T-helper 22 cell (primary cell): ENCODE measurements around the gene RIPK4.

Experiments used
- DNase-seq: peaks from one replicate; pipeline ENCODE4 v3.0.0-alpha.2; 2020; ENCODE audit warnings: low read depth

RIPK4 gene

DNA sequence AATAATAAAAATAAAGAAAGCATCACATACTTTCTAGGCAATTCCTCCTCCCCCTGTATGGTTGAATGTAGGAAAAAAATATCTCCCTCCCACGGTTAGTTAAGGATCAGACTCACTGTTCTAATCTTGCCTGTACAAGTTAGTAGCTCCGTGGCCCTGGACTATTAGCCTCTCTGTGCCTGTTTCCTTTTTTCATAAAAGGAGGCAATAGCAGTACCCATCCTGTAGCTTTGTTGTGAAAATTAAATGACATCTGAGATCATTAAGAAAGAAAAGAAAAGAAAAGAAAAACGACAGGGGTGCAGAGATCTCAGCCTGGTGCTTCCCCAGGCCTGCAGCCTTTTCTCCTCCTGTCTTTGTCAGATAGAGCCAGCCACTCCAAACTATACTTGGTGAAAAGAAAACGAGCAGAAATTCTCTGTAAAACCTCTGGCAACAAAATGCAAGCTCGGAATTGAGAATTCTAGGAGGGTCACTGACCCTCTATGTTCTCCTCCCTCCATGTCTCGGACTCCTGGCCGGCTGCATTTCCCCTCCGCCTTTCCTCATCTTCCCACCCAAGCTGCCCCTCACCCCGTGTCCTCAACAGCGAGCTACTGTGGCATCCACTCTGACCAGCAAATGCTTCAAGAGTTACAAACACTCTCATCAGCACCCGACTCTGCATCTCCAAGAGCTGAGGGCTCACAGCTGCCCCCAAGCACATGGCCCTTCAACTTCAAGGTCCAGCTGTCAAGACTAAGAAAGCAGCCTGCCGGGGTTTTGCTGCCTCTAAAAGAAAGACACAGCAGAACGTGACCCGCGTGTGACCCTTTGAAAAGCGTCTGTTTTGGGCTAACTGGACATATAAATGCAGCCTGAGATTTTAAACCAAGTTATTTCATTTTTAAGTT, 13.6 kb downstream of the RIPK4 start:
- DNase-seq = no peak

GRCh38 chr21:41752231-41752681, 14.6 kb downstream of the RIPK4 start:
- DNase-seq = no peak

DNA sequence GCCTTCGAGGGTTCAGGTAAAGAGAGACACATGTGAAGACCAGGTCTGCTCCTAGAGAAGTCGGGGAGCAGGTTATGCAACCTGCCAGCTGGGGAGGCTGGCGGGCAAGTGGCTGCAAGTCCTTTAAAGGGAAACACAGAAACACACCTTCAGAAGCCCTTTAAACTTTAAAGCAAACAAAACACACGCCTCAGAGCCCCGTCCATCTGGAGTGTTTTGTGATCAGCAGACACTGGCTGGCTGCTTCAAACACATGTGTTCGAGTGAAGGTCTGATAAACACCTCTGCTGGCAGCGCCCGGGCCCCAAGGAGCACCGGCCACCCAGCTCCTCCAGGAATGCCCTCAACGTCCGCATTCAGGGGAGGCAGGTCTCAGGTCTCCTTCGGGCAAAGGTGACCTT, 15.2 kb downstream of the RIPK4 start:
- no peak for DNase-seq

DNA sequence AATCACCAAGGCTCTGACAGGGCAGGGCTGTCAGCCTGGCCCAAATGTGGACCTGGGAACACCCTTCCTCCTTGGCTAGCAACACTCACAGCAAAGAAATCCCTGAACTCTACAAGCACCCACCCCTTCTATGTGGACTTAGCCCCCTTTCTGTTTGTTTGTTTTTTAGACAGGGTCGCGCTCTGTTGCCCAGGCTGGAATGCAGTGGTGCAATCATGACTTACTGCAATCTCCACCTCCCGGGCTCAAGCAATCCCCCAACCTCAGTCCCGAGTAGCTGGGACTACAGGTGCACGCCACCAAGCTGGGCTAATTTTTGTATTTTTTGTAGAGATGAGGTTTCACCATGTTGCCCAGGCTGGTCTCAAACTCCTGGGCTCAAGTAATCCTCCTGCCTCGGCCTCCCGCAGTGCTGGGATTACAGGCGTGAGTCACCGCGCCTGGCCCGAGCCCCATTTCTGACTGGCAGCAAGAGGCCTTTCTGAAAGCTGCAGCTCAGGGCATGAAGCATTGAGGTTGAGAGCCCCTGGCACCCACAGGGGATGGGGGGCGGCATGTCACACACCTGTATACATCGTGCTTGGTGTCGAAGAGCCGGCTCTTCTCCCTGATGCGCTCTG, 16.2 kb downstream of the RIPK4 start:
- DNase-seq = no peak

DNA sequence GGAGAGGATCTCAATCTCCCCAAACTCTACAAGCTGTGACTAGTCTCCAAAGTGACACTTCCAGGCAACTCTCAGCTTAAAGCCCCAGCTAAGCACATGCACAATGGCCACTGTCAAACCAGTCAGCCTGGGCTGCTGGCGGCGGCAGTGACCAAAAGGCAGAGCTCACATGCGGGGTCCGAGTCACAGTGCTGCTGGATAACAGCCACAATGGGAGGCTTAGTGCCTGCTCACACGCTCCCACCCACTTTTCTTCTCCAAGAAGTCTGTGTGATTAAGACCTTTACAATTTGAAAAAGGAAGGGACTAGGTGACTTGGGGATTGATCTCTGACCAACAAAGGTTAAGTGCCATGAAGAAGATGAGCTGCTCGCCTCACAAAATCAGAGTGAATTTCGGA, 16.8 kb downstream of the RIPK4 start:
- DNase-seq = no peak

DNA sequence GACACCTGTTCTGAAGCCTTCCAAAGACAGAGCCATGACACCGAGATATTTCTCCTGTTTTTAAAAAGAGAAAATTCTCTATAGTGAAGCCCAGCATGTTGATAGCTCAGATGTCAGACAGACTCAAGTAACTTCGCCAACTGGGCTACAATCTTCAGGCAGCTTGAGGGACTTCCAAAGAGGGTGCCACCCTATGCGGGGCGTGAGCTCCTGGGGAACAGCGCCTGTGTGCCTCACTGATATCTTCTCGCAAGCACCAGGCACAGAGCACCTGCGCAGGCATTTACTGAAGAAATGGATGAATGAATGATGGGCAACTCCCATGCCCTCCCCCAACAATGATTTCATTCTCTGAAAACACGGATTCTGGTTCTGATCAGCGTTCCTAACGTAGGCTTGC, 17.6 kb downstream of the RIPK4 start:
- DNase-seq = no peak

- no peak for DNase-seq
Measured at GRCh38 chr21:41747943-41748738, 18.7 kb downstream of the RIPK4 start.

GRCh38 chr21:41746744-41747006, 20.2 kb downstream of the RIPK4 start:
- DNase-seq = no peak

GRCh38 chr21:41745971-41746743, 20.7 kb downstream of the RIPK4 start:
- DNase-seq = no peak

DNA sequence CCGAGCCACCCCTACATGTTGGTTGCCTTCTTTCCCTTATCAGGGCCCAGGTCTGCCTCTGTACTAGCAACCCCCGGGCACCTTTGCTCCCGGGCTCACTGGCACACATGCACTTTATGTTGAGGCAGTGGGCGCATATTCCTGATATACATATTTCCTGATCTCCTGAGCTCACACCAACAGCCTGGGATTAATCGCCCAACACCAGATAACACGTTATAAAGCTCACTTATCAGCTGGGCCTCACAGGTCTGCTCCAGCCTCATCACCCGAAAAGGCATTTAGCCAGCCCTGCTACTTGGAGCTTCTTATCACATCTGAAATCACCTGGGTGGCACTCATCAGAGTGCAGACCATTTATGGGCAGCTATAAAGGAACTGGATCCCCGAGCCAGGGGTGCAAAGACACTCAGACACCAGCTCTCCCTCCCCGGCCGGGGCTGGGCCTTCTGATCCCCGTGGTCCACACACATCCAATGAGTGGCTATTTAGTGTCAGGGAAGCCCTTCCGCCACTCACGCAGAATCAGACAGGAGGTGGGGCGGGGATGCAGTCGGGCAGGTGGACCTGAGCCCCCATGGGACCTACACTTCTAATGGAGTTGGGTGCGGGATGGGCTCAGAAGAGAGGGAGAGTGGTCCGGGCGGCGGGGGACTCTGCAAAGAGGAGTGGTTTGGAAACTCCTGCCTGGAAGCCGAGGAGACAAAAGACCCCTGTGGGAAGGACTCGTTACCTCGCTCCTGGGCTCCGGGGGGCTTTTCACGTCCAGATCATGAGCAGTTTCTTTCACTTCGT, 21.6 kb downstream of the RIPK4 start:
- no peak for DNase-seq

DNA sequence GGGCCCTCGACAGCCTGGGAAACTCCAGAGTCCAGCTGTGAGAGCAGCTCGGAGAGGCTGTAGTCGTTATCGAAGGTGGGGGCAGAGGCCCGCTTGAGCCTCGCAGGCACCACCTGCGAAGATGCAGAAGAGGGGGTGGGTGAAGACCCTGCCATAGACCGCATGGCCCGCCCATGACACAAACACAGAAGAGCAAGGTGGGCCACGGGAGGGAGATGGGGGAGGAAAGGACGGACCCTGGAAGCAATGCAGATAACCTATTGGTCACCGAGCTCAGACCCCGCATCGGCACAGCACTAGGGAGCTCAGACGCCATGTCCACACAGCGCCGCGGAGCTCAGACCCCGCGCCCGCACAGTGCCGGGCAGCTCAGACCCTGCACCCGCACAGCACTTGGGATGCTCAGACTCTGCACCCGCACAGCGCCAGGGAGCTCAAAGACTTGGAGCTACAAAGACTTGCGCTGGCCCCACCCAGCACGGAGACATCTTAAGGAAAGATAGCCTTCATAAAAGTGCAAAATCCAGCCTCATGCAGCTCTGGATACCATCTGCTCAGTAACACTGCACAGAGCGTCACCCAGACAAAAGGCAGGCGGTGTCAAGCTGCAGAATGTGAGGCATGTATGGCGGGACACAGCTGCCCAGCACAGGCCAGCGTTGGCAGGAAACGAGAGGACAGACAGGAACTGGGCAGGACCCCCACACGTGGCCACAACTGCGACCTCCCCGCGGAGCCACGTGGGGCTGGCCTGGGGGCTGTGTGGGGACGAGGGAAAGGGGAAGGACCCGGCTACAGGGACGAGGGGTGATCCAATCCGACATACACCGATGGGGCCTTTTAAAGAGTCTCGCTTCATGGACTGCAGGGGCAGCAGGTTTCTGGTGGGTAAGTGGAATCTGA, 22.6 kb downstream of the RIPK4 start:
- DNase-seq = no peak

DNA sequence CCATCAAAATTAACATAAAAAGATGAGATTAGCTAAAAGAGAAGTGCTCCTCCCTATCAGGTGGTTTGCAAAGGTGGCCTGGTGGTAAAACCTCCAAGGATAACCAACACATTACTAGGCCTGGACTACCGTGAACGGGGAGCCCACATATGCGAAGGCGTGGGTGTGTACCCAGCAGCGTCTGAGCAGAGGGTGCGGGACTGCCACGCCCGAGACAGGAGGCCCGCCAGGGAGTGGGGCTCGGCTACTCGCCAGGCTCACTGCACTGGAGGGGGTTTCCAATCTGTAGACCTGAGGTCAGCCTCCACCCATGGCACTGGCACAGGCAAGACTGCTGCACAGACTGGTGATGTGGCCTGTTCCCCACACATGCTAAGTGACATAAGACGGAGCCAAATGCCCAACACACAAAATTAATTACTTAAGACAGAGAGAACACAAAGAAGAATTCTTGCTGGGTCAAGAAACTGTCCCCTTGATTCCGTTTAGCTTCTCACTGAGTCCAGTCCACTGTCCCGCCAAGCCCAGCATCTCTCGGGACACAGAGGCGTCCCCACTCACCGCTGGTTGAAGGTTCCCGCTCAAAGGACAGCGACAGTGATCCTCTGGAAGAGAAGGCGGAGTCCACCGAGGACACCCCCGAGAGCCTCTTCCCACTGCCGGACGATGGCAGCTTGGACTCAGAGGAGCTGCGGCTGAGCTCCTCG, 23.4 kb downstream of the RIPK4 start:
- DNase-seq = no peak

GRCh38 chr21:41742073-41742875, 24.6 kb downstream of the RIPK4 start:
- DNase-seq = no peak

DNA sequence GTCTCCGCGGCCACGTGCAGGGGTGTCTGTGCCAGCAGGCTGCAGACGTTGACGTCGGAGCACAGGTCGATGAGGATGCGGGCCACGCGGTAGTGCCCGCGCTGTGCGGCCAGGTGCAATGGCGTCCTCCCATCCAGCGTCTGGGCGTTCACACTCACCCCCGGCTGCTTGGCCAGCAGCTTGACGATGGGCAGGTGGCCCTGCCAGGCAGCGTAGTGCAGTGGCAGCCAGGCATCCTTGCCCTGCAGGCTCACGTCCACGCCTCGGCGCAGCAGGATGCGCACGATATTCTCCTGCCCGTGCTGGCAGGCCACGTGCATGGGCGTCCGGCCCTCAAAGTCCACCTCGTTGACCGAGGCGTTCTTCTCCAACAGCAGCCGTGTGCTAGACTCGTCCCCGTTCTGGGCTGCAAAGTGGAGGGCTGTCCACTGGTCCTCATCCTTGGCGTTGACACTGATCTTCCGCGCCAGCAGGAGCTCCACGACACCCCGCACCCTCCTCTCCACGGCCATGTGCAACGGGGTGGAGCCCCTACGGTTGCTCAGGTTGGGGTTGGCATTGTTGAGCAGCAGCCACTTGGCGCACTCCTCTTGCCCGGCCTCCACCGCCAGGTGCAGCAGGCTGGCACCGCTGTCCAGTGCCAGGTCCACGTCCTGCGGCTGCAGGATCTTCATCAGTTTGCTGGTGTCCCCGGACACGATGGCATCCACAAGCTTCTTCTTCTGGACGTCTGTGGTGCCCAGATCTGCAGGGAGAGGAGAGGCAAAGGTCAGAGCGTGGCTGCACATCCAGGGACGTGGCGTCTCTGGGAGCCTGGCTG, 25.4 kb downstream of the RIPK4 start:
- DNase-seq = no peak

DNA sequence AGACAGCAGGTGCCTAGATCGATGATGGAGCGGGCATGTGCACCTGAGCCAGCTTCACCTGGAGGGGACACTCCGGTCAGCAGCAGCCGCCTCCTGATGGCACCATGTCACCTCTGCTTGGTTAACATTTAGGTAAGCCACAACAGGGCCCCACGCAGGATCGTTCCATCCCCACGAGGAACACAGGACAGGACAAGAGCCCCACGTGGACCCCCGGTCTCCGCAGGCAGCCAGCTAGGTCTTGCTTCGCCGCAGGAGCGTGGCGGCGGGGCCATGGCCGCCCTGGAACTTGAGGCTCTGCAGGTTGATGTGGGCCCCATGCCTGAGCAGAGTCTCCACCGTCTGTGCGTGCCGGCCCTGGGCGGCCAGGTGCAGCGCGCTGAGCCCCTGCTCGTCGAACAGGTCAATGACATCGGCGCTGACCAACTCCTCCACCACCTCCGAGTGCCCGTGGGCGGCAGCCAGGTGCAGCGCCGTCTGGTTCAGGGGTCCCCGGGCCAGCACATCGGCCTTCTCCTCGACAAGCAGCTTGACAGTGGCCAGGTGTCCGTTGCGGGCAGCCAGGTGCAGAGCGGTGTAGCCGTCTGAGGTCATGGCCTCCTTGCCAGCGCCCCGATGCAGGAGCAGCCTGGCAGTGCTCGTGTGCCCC, 26.1 kb downstream of the RIPK4 start:
- DNase-seq = no peak

GRCh38 chr21:41739936-41740335, 26.9 kb downstream of the RIPK4 start:
- DNase-seq = no peak

- DNase-seq = no peak
Measured at GRCh38 chr21:41739011-41739410, 27.8 kb downstream of the RIPK4 start.
